Prostate gland (tissue), 2 donors: Measurements from ENCODE around the gene TRAF3IP1. TPM values are rescaled to one million over a fixed set of nuclear protein-coding genes. Genes with fewer than 3 reads are reported as not detected.

Experiments used
- DNase-seq: peaks from one replicate; pipeline ENCODE4 v3.0.0-alpha.2; 2019; ENCODE audit warnings: low spot score
- H3K27ac ChIP-seq, 2 donors: fragments of 200-600 bp; sonication (generic); 2 replicates each; pipeline ENCODE4 v1.5.1; 2017 to 2019
- H3K27me3 ChIP-seq: fragments of 200-600 bp; sonication (generic); replicated peaks from 2 replicates; pipeline ENCODE4 v1.5.1; 2019; ENCODE audit not compliant: insufficient read depth
- H3K36me3 ChIP-seq, 2 donors: fragments of 200-600 bp; sonication (generic); 1 replicate in 1 of 2; 2 replicates in 1 of 2; pipeline versions ENCODE4 v1.5.1 to v1.8.1; 2017 to 2019
- H3K4me1 ChIP-seq: fragments of 200-600 bp; sonication (generic); replicated peaks from 2 replicates; pipeline ENCODE4 v1.5.1; 2019
- H3K4me3 ChIP-seq, 2 donors: fragments of 200-600 bp; sonication (generic); 2 replicates each; pipeline ENCODE4 v1.5.1; 2017 to 2019
- H3K9me3 ChIP-seq: fragments of 200-600 bp; sonication (generic); 2 replicates; pipeline ENCODE4 v1.5.1; 2017
- CTCF ChIP-seq, 4 experiments: fragments of 200-600 bp in 2 of 4; fragments of 450-650 bp in 2 of 4; sonication (generic) in 2 of 4; IDR thresholded peaks; 1 replicate in 3 of 4; 2 replicates in 1 of 4; pipeline ENCODE4 v1.5.1; 2016 to 2019; ENCODE audit warnings: antibody characterized with exemption in 4 of 4, mild to moderate bottlenecking in 2 of 4, moderate library complexity in 2 of 4
- POLR2A ChIP-seq: fragments of 450-650 bp; IDR thresholded peaks from one replicate; pipeline ENCODE4 v1.6.1; 2016; ENCODE audit warnings: antibody characterized with exemption, mild to moderate bottlenecking
- POLR2AphosphoS5 ChIP-seq: sonication (generic); formaldehyde crosslinking; IDR thresholded peaks from one replicate; pipeline ENCODE4 v1.6.1; 2017; ENCODE audit warnings: antibody characterized with exemption
- WGBS: methylation state at CpG from one replicate; pipeline ENCODE4 v1.1.5; 2018; 5-methylcytosine and 5-hydroxymethylcytosine counted together
- intact Hi-C: fragments of 100-400 bp; cut with DNase I; formaldehyde crosslinking; loops from one replicate; pipeline ENCODE4 v1.14.2; 2022
- total RNA-seq, 2 donors: library from RNA; depleted of rRNA; stranded (reverse); fragments of >200 nt; gene quantifications; one replicate each; pipeline ENCODE4 v1.1.0, GENCODE V29; 2016

The TRAF3IP1 gene
- total RNA-seq, 2 donors from 2014 or later = 14.4 to 18.5 TPM

- H3K9me3 ChIP-seq = no peaks in the 10 kb centered on the region
- TF ChIP-seq POLR2AphosphoS5 = no peak
- TF ChIP-seq POLR2A = no peak
- no peak for TF ChIP-seq CTCF (IDR thresholded peaks at IDR 0.05)
- intact Hi-C loops = loop anchor here (10.0 kb wide), 1 partner anchor 615 kb away; no protein-coding TSS in a partner anchor
- H3K4me1 ChIP-seq = no peaks in the 10 kb centered on the region
- DNase-seq = no peak
- 95% methylated on average over 3 of the region's 3 CpGs for WGBS
- no peak overlapping the region for H3K27ac ChIP-seq
- H3K4me3 ChIP-seq = no peak overlapping the region
- H3K27me3 ChIP-seq = no peaks in the 10 kb centered on the region
- H3K36me3 ChIP-seq = no peaks in the 10 kb centered on the region
Measured at GRCh38 chr2:238359403-238359802, 39.1 kb downstream of the TRAF3IP1 start.

GRCh38 chr2:238361877-238362276 lies 41.6 kb downstream of the TRAF3IP1 start:
- intact Hi-C loops = no loop called here
- TF ChIP-seq POLR2A (no peak), POLR2AphosphoS5 (no peak), CTCF (IDR thresholded peaks at IDR 0.05) (no peak)
- no peaks in the 10 kb centered on the region for H3K9me3 ChIP-seq
- no peaks in the 10 kb centered on the region for H3K4me1 ChIP-seq
- no peak overlapping the region for H3K27ac ChIP-seq
- no peak for DNase-seq
- 84% methylated on average over 9 of the region's 9 CpGs for WGBS
- no peaks in the 10 kb centered on the region for H3K36me3 ChIP-seq
- no peak overlapping the region for H3K4me3 ChIP-seq
- H3K27me3 ChIP-seq = no peaks in the 10 kb centered on the region

- no peaks in the 10 kb centered on the region for H3K27me3 ChIP-seq
- DNase-seq = no peak
- 69% methylated on average over 7 of the region's 7 CpGs for WGBS
- no peak overlapping the region for H3K27ac ChIP-seq
- no peaks in the 10 kb centered on the region for H3K36me3 ChIP-seq
- no peaks in the 10 kb centered on the region for H3K4me1 ChIP-seq
- intact Hi-C loops = no loop called here
- TF ChIP-seq POLR2A = no peak
- no peak for TF ChIP-seq POLR2AphosphoS5
- TF ChIP-seq CTCF (IDR thresholded peaks at IDR 0.05) = no peak
- H3K4me3 ChIP-seq = no peak overlapping the region
- H3K9me3 ChIP-seq = no peaks in the 10 kb centered on the region
Measured at GRCh38 chr2:238362626-238363025, 42.3 kb downstream of the TRAF3IP1 start.

- DNase-seq = no peak
- Histone ChIP-seq H3K4me3 (no peak overlapping the region), H3K27me3 (no peaks in the 10 kb centered on the region), H3K36me3 (no peaks in the 10 kb centered on the region), H3K27ac (no peak overlapping the region), H3K9me3 (no peaks in the 10 kb centered on the region), H3K4me1 (no peaks in the 10 kb centered on the region)
- no peak for TF ChIP-seq CTCF (IDR thresholded peaks at IDR 0.05)
- TF ChIP-seq POLR2A = no peak
- no peak for TF ChIP-seq POLR2AphosphoS5
- WGBS = 66% methylated on average over 10 of the region's 10 CpGs
- intact Hi-C loops = loop anchor here (2.0 to 5.0 kb wide), 3 partner anchors 83 to 415 kb away; no protein-coding TSS in a partner anchor
Measured at GRCh38 chr2:238369591-238370040, 49.3 kb downstream of the TRAF3IP1 start.

GRCh38 chr2:238370094-238370822 lies 49.9 kb downstream of the TRAF3IP1 start:
- DNase-seq = no peak
- 82% methylated on average over 10 of the region's 10 CpGs for whole genome bisulfite sequencing
- H3K9me3 ChIP-seq = no peaks in the 10 kb centered on the region
- H3K4me1 ChIP-seq = no peaks in the 10 kb centered on the region
- no peak overlapping the region for H3K4me3 ChIP-seq
- intact Hi-C loops = loop anchor here (5.0 kb wide), 1 partner anchor 92 kb away; no protein-coding TSS in a partner anchor
- TF ChIP-seq CTCF (IDR thresholded peaks at IDR 0.05) = no peak
- no peak for TF ChIP-seq POLR2A
- no peak for TF ChIP-seq POLR2AphosphoS5
- H3K27ac ChIP-seq = peak overlapping the region in 1 of 2 donors; percentile 16
- H3K27me3 ChIP-seq = no peaks in the 10 kb centered on the region
- H3K36me3 ChIP-seq = no peaks in the 10 kb centered on the region
